HEK293 (cell line): ENCODE data around the gene PKNOX2.

Source experiments
- FEZF1 ChIP-seq: fragments of 450-650 bp; formaldehyde crosslinking; IDR thresholded peaks from 2 replicates; pipeline ENCODE4 v1.5.1; 2016; ENCODE audit warnings: missing biosample characterization, missing genetic modification characterization
- PRDM1 ChIP-seq: fragments of 450-650 bp; formaldehyde crosslinking; IDR thresholded peaks from 2 replicates; pipeline ENCODE4; 2016; ENCODE audit warnings: missing biosample characterization, missing genetic modification characterization
- ZBTB7A ChIP-seq: fragments of 450-650 bp; formaldehyde crosslinking; IDR thresholded peaks from 2 replicates; pipeline ENCODE4 v1.5.1; 2016; ENCODE audit warnings: low read depth, missing biosample characterization, missing genetic modification characterization
- ZNF112 ChIP-seq: fragments of 450-650 bp; formaldehyde crosslinking; IDR thresholded peaks from 2 replicates; pipeline ENCODE4 v1.5.0; 2017; ENCODE audit warnings: missing biosample characterization, missing genetic modification characterization
- ZNF175 ChIP-seq: fragments of 450-650 bp; formaldehyde crosslinking; IDR thresholded peaks from 2 replicates; pipeline ENCODE4 v1.5.1; 2016; ENCODE audit warnings: missing biosample characterization, missing genetic modification characterization
- ZNF544 ChIP-seq: fragments of 450-650 bp; formaldehyde crosslinking; IDR thresholded peaks from 2 replicates; pipeline ENCODE4 v1.5.0; 2017; ENCODE audit warnings: missing biosample characterization, missing genetic modification characterization
- ZNF707 ChIP-seq: fragments of 450-650 bp; formaldehyde crosslinking; IDR thresholded peaks from 2 replicates; pipeline ENCODE4 v1.5.1; 2016; ENCODE audit warnings: missing biosample characterization, missing genetic modification characterization
- ZNF830 ChIP-seq: fragments of 450-650 bp; IDR thresholded peaks from 2 replicates; pipeline ENCODE4 v1.5.0; 2018; ENCODE audit warnings: missing biosample characterization, missing genetic modification characterization, low read depth, mild to moderate bottlenecking, moderate library complexity
- TF ChIP-seq, protein P1 (sequence below): fragments of 450-650 bp; formaldehyde crosslinking; IDR thresholded peaks from 2 replicates; pipeline ENCODE4 v1.5.1; 2016; ENCODE audit warnings: missing biosample characterization, missing genetic modification characterization
- TF ChIP-seq, protein P2 (sequence below): fragments of 450-650 bp; formaldehyde crosslinking; IDR thresholded peaks from 2 replicates; pipeline ENCODE4 v1.5.1; 2016; ENCODE audit warnings: missing biosample characterization, missing genetic modification characterization
- TF ChIP-seq, protein P3 (sequence below): fragments of 450-650 bp; formaldehyde crosslinking; IDR thresholded peaks from 2 replicates; pipeline ENCODE4 v1.5.1; 2016; ENCODE audit warnings: missing biosample characterization, missing genetic modification characterization
- TF ChIP-seq, protein P4 (sequence below): fragments of 450-650 bp; formaldehyde crosslinking; IDR thresholded peaks from 2 replicates; pipeline ENCODE4 v1.5.1; 2016; ENCODE audit warnings: missing biosample characterization, missing genetic modification characterization, low read depth

DNA sequence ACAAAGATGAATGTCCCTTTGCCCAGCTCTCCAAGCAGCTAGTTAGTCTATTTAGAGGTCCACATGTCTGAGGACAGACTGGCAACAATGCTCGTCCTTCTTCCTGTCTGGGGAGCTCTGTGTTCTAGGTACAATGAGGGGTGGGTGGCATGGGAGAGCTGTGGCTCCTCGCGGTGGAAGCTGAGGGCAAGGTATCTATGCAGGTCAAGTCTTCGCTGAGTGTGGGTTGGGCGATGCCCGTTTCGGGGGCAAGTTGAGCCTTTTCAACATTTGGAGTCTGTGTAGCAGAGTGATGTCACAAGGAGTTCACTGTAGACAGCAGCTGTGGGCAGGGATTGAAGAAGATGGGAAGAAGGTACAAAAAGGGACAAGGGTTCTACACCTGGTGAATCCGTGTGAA, 168.3 kb downstream of the PKNOX2 start:
- TF ChIP-seq, protein P1, sequence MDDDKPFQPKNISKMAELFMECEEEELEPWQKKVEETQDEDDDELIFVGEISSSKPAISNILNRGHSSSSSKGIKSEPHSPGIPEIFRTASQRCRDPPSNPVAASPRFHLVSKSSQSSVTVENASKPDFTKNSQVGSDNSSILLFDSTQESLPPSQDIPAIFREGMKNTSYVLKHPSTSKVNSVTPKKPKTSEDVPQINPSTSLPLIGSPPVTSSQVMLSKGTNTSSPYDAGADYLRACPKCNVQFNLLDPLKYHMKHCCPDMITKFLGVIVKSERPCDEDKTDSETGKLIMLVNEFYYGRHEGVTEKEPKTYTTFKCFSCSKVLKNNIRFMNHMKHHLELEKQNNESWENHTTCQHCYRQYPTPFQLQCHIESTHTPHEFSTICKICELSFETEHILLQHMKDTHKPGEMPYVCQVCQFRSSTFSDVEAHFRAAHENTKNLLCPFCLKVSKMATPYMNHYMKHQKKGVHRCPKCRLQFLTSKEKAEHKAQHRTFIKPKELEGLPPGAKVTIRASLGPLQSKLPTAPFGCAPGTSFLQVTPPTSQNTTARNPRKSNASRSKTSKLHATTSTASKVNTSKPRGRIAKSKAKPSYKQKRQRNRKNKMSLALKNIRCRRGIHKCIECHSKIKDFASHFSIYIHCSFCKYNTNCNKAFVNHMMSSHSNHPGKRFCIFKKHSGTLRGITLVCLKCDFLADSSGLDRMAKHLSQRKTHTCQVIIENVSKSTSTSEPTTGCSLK (tag by site-specific recombination) = no peak
- TF ChIP-seq, protein P2, sequence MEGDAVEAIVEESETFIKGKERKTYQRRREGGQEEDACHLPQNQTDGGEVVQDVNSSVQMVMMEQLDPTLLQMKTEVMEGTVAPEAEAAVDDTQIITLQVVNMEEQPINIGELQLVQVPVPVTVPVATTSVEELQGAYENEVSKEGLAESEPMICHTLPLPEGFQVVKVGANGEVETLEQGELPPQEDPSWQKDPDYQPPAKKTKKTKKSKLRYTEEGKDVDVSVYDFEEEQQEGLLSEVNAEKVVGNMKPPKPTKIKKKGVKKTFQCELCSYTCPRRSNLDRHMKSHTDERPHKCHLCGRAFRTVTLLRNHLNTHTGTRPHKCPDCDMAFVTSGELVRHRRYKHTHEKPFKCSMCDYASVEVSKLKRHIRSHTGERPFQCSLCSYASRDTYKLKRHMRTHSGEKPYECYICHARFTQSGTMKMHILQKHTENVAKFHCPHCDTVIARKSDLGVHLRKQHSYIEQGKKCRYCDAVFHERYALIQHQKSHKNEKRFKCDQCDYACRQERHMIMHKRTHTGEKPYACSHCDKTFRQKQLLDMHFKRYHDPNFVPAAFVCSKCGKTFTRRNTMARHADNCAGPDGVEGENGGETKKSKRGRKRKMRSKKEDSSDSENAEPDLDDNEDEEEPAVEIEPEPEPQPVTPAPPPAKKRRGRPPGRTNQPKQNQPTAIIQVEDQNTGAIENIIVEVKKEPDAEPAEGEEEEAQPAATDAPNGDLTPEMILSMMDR (tag by site-specific recombination) = no peak
- TF ChIP-seq, protein P3, sequence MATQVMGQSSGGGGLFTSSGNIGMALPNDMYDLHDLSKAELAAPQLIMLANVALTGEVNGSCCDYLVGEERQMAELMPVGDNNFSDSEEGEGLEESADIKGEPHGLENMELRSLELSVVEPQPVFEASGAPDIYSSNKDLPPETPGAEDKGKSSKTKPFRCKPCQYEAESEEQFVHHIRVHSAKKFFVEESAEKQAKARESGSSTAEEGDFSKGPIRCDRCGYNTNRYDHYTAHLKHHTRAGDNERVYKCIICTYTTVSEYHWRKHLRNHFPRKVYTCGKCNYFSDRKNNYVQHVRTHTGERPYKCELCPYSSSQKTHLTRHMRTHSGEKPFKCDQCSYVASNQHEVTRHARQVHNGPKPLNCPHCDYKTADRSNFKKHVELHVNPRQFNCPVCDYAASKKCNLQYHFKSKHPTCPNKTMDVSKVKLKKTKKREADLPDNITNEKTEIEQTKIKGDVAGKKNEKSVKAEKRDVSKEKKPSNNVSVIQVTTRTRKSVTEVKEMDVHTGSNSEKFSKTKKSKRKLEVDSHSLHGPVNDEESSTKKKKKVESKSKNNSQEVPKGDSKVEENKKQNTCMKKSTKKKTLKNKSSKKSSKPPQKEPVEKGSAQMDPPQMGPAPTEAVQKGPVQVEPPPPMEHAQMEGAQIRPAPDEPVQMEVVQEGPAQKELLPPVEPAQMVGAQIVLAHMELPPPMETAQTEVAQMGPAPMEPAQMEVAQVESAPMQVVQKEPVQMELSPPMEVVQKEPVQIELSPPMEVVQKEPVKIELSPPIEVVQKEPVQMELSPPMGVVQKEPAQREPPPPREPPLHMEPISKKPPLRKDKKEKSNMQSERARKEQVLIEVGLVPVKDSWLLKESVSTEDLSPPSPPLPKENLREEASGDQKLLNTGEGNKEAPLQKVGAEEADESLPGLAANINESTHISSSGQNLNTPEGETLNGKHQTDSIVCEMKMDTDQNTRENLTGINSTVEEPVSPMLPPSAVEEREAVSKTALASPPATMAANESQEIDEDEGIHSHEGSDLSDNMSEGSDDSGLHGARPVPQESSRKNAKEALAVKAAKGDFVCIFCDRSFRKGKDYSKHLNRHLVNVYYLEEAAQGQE (tag by site-specific recombination) = no peak
- TF ChIP-seq ZNF175 (tag by site-specific recombination) = no peak
- no peak for TF ChIP-seq ZBTB7A
- TF ChIP-seq, protein P4, sequence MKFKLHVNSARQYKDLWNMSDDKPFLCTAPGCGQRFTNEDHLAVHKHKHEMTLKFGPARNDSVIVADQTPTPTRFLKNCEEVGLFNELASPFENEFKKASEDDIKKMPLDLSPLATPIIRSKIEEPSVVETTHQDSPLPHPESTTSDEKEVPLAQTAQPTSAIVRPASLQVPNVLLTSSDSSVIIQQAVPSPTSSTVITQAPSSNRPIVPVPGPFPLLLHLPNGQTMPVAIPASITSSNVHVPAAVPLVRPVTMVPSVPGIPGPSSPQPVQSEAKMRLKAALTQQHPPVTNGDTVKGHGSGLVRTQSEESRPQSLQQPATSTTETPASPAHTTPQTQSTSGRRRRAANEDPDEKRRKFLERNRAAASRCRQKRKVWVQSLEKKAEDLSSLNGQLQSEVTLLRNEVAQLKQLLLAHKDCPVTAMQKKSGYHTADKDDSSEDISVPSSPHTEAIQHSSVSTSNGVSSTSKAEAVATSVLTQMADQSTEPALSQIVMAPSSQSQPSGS (tag by site-specific recombination) = no peak
- TF ChIP-seq PRDM1 (tag by site-specific recombination) = no peak
- no peak for TF ChIP-seq ZNF707
- no peak for TF ChIP-seq ZNF544 (tag by site-specific recombination)
- no peak for TF ChIP-seq ZNF112 (tag by site-specific recombination)
- TF ChIP-seq FEZF1 = no peak
- TF ChIP-seq ZNF830 = no peak
